ENCODE data around the gene FGF22. TPM values are rescaled to one million over a fixed set of nuclear protein-coding genes. Genes with fewer than 3 reads are reported as not detected.

Gene FGF22
- total RNA-seq, 1 donor from 2014 or later, result 0.51 TPM

DNA sequence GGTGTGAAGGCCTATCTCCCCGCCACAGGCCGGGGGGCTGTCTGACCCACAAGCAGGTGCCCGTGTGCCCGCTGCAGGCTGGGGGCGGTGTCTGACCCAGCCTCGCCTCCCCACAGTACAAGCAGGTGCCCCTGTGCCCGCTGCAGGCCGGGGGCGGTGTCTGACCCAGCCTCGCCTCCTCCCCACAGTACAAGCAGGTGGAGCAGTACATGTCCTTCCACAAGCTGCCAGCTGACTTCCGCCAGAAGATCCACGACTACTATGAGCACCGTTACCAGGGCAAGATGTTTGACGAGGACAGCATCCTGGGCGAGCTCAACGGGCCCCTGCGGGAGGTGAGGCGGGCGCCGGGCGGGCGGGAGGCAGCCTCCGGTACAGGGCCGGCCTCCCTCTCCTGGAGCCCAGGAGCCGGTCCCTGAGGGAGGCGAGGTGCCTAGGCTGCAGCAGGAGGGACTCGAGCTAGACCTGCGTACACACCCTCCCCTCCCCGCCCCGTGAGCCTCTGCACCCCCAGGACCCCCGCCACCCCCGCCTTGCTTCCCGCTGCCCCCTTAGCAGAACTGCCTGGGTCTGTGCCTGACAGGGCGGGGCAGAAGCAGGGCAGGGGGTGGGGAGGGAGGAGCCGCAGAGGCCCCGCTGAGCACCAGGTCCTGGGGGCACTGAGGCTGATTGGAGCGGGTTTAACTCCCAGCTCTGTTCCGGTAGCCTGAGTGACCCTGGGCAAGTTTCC lies 29.4 kb upstream of the FGF22 start:
- H3K4me1 Mint-ChIP-seq, result peaks cover 6% of the 10 kb centered on the region
- H3K4me3 Mint-ChIP-seq, result no peak overlapping the region
- TF ChIP-seq, protein P1, sequence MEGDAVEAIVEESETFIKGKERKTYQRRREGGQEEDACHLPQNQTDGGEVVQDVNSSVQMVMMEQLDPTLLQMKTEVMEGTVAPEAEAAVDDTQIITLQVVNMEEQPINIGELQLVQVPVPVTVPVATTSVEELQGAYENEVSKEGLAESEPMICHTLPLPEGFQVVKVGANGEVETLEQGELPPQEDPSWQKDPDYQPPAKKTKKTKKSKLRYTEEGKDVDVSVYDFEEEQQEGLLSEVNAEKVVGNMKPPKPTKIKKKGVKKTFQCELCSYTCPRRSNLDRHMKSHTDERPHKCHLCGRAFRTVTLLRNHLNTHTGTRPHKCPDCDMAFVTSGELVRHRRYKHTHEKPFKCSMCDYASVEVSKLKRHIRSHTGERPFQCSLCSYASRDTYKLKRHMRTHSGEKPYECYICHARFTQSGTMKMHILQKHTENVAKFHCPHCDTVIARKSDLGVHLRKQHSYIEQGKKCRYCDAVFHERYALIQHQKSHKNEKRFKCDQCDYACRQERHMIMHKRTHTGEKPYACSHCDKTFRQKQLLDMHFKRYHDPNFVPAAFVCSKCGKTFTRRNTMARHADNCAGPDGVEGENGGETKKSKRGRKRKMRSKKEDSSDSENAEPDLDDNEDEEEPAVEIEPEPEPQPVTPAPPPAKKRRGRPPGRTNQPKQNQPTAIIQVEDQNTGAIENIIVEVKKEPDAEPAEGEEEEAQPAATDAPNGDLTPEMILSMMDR (conservative IDR thresholded peaks at IDR 0.05), result no peak
- no peaks in the 10 kb centered on the region for H3K9me3 Mint-ChIP-seq
- no peaks in the 10 kb centered on the region for H3K27me3 Mint-ChIP-seq (ENCODE audit: low read depth)
- H3K27ac Mint-ChIP-seq (ENCODE audit: unreplicated experiment), result no peak overlapping the region
- no peak for DNase-seq (ENCODE audit: low read depth, low spot score)
- H3K36me3 Mint-ChIP-seq (ENCODE audit: low read depth), result peaks cover 3% of the 10 kb centered on the region

DNA sequence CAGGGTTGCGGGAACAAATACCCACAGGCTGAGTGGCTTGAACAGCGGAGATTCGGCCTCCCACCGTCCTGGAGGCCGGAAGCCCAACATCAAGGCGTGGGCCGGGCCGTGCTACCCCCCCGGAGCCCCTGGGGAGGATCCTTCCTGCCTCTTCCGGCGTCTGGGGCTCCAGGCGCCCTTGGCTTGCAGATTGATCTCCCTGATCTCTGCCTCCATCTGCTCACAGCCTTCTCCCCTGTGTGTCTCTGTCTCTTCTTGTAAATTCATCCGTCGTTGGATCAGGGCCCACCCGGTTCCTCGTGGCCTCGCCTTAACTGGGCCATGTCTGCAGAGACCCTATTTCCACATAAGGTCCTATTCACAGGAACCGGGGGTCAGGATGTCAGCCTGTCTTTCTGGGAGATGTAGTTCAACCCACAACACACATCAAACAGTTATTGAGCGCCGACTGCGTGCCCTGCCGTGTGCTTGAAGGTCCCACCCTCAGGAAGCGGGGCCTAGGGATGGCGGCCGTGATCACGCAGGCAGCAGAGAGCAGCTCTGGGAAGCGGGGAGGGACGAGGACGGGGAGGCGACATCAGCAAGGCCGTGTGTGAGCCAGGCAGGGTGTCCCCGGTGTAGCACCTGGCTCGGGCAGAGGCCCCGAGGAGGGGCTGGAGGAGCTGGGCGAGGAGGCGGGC lies 28.7 kb upstream of the FGF22 start:
- peaks cover 6% of the 10 kb centered on the region for H3K4me1 Mint-ChIP-seq
- peaks cover 6% of the 10 kb centered on the region for H3K36me3 Mint-ChIP-seq (ENCODE audit: low read depth)
- H3K27ac Mint-ChIP-seq (ENCODE audit: unreplicated experiment), result peak overlapping the region; percentile 82
- TF ChIP-seq, protein P1 (conservative IDR thresholded peaks at IDR 0.05), result no peak
- peak overlapping the region; percentile 9 for H3K4me3 Mint-ChIP-seq
- DNase-seq (ENCODE audit: low read depth, low spot score), result no peak
- H3K27me3 Mint-ChIP-seq (ENCODE audit: low read depth), result no peaks in the 10 kb centered on the region
- no peaks in the 10 kb centered on the region for H3K9me3 Mint-ChIP-seq

DNA sequence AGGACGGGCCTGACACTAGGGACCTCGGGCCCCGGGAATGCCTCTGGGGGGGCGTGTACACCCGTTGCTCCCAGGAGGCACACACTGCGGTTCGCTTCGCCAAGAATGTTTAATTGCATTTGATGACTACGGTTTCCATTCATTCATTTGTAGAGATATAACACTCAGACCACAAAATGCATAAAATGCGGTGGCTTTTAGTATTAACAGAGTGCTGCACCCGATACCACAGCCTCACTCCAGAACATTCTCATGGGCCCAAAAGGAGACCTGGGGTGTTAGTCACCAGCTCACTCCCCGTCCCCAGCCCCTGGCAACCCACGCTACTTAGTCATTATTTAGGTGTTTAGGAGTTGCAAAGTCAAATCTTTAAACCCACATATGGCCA lies 28.2 kb upstream of the FGF22 start:
- Mint-ChIP-seq H3K27ac (ENCODE audit: unreplicated experiment) (no peak overlapping the region), H3K9me3 (no peaks in the 10 kb centered on the region), H3K36me3 (ENCODE audit: low read depth) (peaks cover 6% of the 10 kb centered on the region), H3K4me3 (no peak overlapping the region), H3K4me1 (peaks cover 6% of the 10 kb centered on the region), H3K27me3 (ENCODE audit: low read depth) (no peaks in the 10 kb centered on the region)
- TF ChIP-seq, protein P1 (conservative IDR thresholded peaks at IDR 0.05), result no peak
- DNase-seq (ENCODE audit: low read depth, low spot score), result no peak

DNA sequence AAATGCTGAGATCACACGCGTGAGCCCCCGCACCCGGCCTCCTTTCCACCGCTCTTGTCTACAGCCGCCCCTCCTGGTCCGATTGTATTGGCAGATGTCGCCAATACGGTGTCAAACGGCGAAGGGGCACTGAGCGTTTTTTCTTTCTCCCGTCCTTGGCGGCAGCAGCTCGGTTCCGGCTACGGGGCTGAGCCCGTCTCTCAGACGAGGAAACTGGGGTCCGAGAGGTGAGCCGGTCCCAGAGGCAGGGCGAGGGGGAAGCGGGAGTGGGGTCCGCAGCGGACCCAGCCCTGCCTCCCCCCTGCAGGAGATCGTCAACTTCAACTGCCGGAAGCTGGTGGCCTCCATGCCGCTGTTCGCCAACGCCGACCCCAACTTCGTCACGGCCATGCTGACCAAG lies 26.7 kb upstream of the FGF22 start:
- no peak for DNase-seq (ENCODE audit: low read depth, low spot score)
- no peaks in the 10 kb centered on the region for H3K9me3 Mint-ChIP-seq
- H3K4me1 Mint-ChIP-seq, result peaks cover 6% of the 10 kb centered on the region
- H3K36me3 Mint-ChIP-seq (ENCODE audit: low read depth), result peaks cover 6% of the 10 kb centered on the region
- H3K4me3 Mint-ChIP-seq, result no peak overlapping the region
- TF ChIP-seq, protein P1 (conservative IDR thresholded peaks at IDR 0.05), result no peak
- no peak overlapping the region for H3K27ac Mint-ChIP-seq (ENCODE audit: unreplicated experiment)
- no peaks in the 10 kb centered on the region for H3K27me3 Mint-ChIP-seq (ENCODE audit: low read depth)

DNA sequence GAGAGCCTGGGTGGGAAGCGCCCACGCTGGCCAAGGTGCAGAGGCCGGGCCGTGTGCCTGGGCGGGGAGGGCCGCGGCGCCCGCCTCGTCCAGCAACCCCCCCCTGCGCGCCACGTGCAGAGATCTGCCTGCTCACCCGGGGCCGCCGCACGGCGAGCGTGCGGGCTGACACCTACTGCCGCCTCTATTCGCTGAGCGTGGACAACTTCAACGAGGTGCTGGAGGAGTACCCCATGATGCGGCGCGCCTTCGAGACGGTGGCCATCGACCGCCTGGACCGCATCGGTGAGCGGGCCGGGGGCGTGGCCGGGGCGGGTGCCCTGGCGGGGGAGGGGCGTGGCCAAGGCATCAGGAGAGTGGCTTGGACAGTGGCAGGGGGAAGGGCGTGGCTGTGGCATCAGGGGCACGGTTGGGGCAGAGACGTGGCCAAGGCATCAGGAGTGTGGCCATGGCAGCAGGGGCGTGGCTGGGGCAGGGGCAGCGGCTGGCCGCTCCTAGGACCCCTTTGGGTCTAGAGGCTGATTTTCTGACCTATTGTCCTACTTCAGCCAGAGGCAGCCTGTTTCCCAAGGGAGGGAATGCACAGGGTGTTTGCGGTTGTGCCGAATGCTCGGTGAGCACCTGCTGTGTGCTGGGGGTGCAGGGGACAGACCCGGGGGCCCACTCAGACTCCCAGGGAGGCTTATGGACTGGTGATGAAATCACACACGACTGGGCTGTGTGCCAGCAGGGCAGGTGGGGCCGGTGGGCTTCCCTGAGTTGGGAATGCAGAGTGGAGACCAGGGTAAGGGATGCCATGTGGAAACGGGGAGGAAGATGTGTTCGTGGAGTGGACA lies 25.7 kb upstream of the FGF22 start:
- no peak overlapping the region for H3K27ac Mint-ChIP-seq (ENCODE audit: unreplicated experiment)
- peaks cover 8% of the 10 kb centered on the region for H3K36me3 Mint-ChIP-seq (ENCODE audit: low read depth)
- no peak for DNase-seq (ENCODE audit: low read depth, low spot score)
- no peaks in the 10 kb centered on the region for H3K9me3 Mint-ChIP-seq
- peaks cover 6% of the 10 kb centered on the region for H3K4me1 Mint-ChIP-seq
- no peak overlapping the region for H3K4me3 Mint-ChIP-seq
- H3K27me3 Mint-ChIP-seq (ENCODE audit: low read depth), result no peaks in the 10 kb centered on the region
- TF ChIP-seq, protein P1 (conservative IDR thresholded peaks at IDR 0.05), result no peak

Measured in neural crest cell (in vitro differentiated cells).